AG10803 (cell line): Measurements from ENCODE around the gene ANKRD50.

Experiments used
- DNase-seq: peaks from one replicate; pipeline ENCODE4 v3.0.0; 2010; ENCODE audit warnings: low read depth
- H3K4me3 ChIP-seq: 2 replicates; pipeline ENCODE4 v1.5.1; 2011; ENCODE audit warnings: mild to moderate bottlenecking, low read length, control low read depth
- TF ChIP-seq, protein P1 (sequence below): conservative IDR thresholded peaks from 2 replicates; pipeline ENCODE4 v1.5.1; 2011; ENCODE audit warnings: mild to moderate bottlenecking, low read length, control low read depth, inconsistent platforms

ANKRD50 gene

DNA sequence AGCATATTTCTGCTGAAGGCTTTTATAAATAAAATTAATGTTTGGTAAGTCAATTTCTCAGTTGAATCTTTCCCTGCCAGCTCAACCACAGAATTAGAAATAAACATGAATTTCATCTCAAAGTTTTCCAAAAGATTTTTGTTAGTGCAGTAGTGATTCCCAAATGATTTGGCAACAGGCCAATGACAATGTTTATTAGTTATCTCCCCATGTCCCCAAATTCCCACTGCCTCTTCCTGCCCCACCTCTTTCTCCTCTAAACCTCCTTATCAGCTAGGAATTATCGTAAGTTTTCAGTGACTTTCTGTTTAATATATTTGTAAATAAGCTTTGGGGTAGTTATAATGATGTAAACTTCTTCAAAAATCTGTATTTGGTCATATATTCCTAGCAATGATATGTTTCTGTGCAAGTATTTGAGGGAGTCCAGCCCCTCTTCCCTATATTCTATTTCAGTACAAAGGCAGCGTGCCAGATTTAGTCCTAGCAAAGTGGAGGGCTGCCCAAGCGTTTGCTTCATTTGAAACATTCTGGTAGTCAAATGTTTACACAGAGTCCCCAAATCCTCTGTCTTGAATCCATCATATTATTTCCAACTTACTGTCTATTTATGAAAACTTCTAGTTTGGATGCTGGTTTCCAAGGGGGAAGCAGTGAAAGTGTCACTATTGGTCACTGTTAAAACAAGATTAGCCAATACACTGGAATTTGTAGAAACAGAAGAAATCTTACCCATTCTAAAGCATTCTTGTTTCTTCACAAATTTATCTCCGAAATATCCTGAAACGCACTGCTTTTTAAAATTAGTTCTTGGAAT lies 33.7 kb upstream of the ANKRD50 start:
- TF ChIP-seq, protein P1, sequence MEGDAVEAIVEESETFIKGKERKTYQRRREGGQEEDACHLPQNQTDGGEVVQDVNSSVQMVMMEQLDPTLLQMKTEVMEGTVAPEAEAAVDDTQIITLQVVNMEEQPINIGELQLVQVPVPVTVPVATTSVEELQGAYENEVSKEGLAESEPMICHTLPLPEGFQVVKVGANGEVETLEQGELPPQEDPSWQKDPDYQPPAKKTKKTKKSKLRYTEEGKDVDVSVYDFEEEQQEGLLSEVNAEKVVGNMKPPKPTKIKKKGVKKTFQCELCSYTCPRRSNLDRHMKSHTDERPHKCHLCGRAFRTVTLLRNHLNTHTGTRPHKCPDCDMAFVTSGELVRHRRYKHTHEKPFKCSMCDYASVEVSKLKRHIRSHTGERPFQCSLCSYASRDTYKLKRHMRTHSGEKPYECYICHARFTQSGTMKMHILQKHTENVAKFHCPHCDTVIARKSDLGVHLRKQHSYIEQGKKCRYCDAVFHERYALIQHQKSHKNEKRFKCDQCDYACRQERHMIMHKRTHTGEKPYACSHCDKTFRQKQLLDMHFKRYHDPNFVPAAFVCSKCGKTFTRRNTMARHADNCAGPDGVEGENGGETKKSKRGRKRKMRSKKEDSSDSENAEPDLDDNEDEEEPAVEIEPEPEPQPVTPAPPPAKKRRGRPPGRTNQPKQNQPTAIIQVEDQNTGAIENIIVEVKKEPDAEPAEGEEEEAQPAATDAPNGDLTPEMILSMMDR: no peak
- no peak for DNase-seq
- H3K4me3 ChIP-seq: no peak overlapping the region

DNA sequence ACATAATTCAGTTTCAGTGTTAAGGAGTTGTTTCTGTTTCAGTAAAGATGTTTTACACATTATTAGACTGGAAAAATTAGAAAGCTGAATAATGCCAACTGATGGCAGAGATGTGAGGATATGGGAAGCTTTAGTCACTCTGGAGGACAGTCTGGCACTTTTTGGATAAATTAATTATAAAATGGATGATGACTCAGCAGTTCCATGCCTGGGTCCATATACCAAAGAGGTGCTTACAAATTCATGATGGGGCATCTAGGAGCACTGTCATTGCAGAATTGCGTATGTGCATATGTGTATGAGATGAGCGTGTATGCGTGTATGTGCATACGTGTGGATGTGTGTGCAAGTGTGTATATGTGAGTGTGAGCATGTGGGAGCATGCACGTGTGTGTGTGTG lies 31.2 kb upstream of the ANKRD50 start:
- TF ChIP-seq, protein P1: no peak
- DNase-seq: no peak
- no peak overlapping the region for H3K4me3 ChIP-seq

- DNase-seq: no peak
- TF ChIP-seq, protein P1: no peak
- no peak overlapping the region for H3K4me3 ChIP-seq
Measured at GRCh38 chr4:124740501-124740900, 28.0 kb upstream of the ANKRD50 start.

- TF ChIP-seq, protein P1: no peak
- no peak for DNase-seq
- no peak overlapping the region for H3K4me3 ChIP-seq
Measured at GRCh38 chr4:124738994-124739393, 26.5 kb upstream of the ANKRD50 start.

DNA sequence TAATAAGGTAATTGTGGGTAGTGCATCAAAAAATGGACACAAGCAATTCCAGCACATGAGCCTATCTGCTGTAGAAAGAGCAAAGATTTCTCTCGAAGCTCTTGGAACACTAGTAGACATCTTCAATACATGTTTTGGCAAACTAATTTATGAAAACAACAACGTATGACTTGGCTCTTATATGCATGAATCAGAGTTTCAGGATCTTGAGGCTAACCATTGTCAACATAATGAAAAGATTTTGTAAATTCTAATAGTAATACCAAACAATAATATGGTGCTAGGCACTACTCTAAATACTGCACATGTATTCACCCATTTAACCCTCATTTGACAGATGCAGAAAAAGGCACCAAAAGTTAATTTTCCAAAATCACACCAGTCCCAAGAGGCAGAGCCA lies 25.1 kb upstream of the ANKRD50 start:
- no peak for DNase-seq
- no peak overlapping the region for H3K4me3 ChIP-seq
- TF ChIP-seq, protein P1: no peak

- no peak overlapping the region for H3K4me3 ChIP-seq
- TF ChIP-seq, protein P1: no peak
- no peak for DNase-seq
Measured at GRCh38 chr4:124736526-124736925, 24.0 kb upstream of the ANKRD50 start.

DNA sequence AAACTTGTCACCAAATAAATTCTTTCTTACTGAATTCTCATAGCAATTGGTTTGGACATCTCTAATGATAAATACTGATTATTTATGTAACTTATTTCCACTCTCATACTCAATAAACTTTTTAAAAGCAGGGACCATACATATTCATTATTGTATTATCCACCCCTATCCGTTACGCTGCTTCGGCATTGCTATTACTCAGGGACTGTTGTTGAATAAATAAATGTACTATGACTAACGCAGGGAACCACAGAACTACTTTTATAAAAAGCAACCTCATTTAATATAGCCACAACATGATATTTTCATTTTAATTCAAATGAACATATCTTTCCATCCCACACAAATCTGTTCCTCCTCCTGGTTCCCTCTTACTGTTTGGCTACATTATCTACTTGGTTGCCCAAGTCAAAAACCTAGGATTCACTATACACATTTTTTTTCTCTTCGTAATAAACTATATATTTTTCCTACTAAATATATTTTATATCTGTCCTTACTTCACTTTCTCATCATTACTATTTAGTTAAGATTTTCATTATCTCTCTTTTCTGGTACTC lies 14.9 kb upstream of the ANKRD50 start:
- no peak for DNase-seq

More for the DNA sequence above, 14.9 kb upstream of the ANKRD50 start:
- no peak overlapping the region for H3K4me3 ChIP-seq
- TF ChIP-seq, protein P1: no peak
